WTC11 (cell line): ENCODE results near the gene PTPRG. TPM values are rescaled to one million over a fixed set of nuclear protein-coding genes. Genes with fewer than 3 reads are reported as not detected.

Source experiments
- ATAC-seq: fragments of 200-7000 bp; cut with Tn5 transposase; 2 replicates; pipeline ENCODE4 v1.10.0; 2021; ENCODE audit warnings: mild to moderate bottlenecking, moderate library complexity
- CTCF ChIA-PET: fragments of 300-600 bp; sonication (Branson Sonifier 250); formaldehyde crosslinking; loops from one replicate; lab custom pipeline; 2021; ENCODE audit warnings: antibody characterized with exemption; lab: Charles Lee
- POLR2A ChIA-PET: fragments of 350-600 bp; sonication (Branson Sonifier 250); formaldehyde crosslinking; loops from one replicate; lab custom pipeline; 2021; ENCODE audit warnings: antibody characterized with exemption; lab: Charles Lee
- DNase-seq: peaks from one replicate; pipeline ENCODE4 v3.0.0; 2021; ENCODE audit warnings: low spot score
- H3K27ac Mint-ChIP-seq: 2 replicates; pipeline ENCODE4 v1.8.0; 2021; ENCODE audit warnings: mixed read lengths
- H3K27me3 Mint-ChIP-seq: 2 replicates; pipeline ENCODE4 v1.8.0; 2021; ENCODE audit warnings: low read depth, mild to moderate bottlenecking, moderate library complexity, mixed read lengths
- H3K36me3 Mint-ChIP-seq: 2 replicates; pipeline ENCODE4 v1.8.0; 2021; ENCODE audit warnings: mixed read lengths
- H3K4me1 Mint-ChIP-seq: 2 replicates; pipeline ENCODE4 v1.8.0; 2022; ENCODE audit warnings: mixed read lengths
- H3K4me3 Mint-ChIP-seq: 2 replicates; pipeline ENCODE4 v1.8.0; 2021; ENCODE audit warnings: mild to moderate bottlenecking, moderate library complexity, mixed read lengths
- H3K9me3 Mint-ChIP-seq: 2 replicates; pipeline ENCODE4 v1.8.0; 2021; ENCODE audit warnings: mixed read lengths
- AR ChIP-seq: fragments of 250-450 bp; sonication (Bioruptor Pico); IDR thresholded peaks from 2 replicates; pipeline ENCODE4 v1.9.0; 2021; ENCODE audit warnings: mild to moderate bottlenecking
- ATF1 ChIP-seq: sonication (generic); formaldehyde crosslinking; IDR thresholded peaks from 2 replicates; pipeline ENCODE4 v1.8.1; 2023; ENCODE audit warnings: mild to moderate bottlenecking, moderate library complexity, missing genetic modification reagents
- ATF3 ChIP-seq: sonication (generic); formaldehyde crosslinking; conservative IDR thresholded peaks from 2 replicates; pipeline ENCODE4 v1.8.1; 2022; ENCODE audit warnings: mild to moderate bottlenecking, missing genetic modification reagents
- CDX4 ChIP-seq: fragments of 250-450 bp; sonication (Bioruptor Pico); IDR thresholded peaks from 2 replicates; pipeline ENCODE4 v1.9.0; 2021; ENCODE audit warnings: moderate library complexity, mild to moderate bottlenecking, inconsistent platforms, borderline replicate concordance
- ERG ChIP-seq: fragments of 250-450 bp; sonication (Bioruptor Pico); IDR thresholded peaks from 2 replicates; pipeline ENCODE4 v1.8.0; 2021; ENCODE audit warnings: mild to moderate bottlenecking
- ESRRA ChIP-seq: sonication (generic); formaldehyde crosslinking; IDR thresholded peaks from 2 replicates; pipeline ENCODE4 v1.8.1; 2022; ENCODE audit warnings: mild to moderate bottlenecking, missing genetic modification reagents, borderline replicate concordance
- ETV6 ChIP-seq: sonication (generic); formaldehyde crosslinking; IDR thresholded peaks from 2 replicates; pipeline ENCODE4 v1.8.1; 2022; ENCODE audit warnings: mild to moderate bottlenecking, missing genetic modification reagents
- FOXJ3 ChIP-seq: sonication (generic); formaldehyde crosslinking; IDR thresholded peaks from 2 replicates; pipeline ENCODE4 v1.9.0; 2021; ENCODE audit warnings: missing genetic modification reagents, mild to moderate bottlenecking, borderline replicate concordance
- FOXK1 ChIP-seq: sonication (generic); formaldehyde crosslinking; IDR thresholded peaks from 2 replicates; pipeline ENCODE4 v1.8.0; 2022; ENCODE audit warnings: mild to moderate bottlenecking, moderate library complexity, missing genetic modification reagents
- FOXP1 ChIP-seq: sonication (generic); formaldehyde crosslinking; IDR thresholded peaks from 2 replicates; pipeline ENCODE4 v1.8.0; 2022; ENCODE audit warnings: missing genetic modification reagents, mild to moderate bottlenecking, moderate library complexity, borderline replicate concordance
- HMGXB4 ChIP-seq: sonication (generic); formaldehyde crosslinking; IDR thresholded peaks from 2 replicates; pipeline ENCODE4 v1.8.1; 2023; ENCODE audit warnings: mild to moderate bottlenecking, moderate library complexity, missing genetic modification reagents
- JAZF1 ChIP-seq: fragments of 250-450 bp; sonication (Bioruptor Pico); IDR thresholded peaks from 2 replicates; pipeline ENCODE4 v1.9.0; 2021; ENCODE audit warnings: moderate library complexity, mild to moderate bottlenecking, inconsistent platforms
- JUN ChIP-seq: sonication (generic); formaldehyde crosslinking; IDR thresholded peaks from 2 replicates; pipeline ENCODE4 v1.8.0; 2023; ENCODE audit warnings: mild to moderate bottlenecking, missing genetic modification reagents
- NR3C1 ChIP-seq: sonication (generic); formaldehyde crosslinking; conservative IDR thresholded peaks from 2 replicates; pipeline ENCODE4 v1.8.1; 2023; ENCODE audit warnings: low read depth, mild to moderate bottlenecking, missing genetic modification reagents
- RELA ChIP-seq: sonication (generic); formaldehyde crosslinking; IDR thresholded peaks from 2 replicates; pipeline ENCODE4 v1.8.1; 2022; ENCODE audit warnings: missing genetic modification reagents, mild to moderate bottlenecking, borderline replicate concordance
- SMAD3 ChIP-seq: sonication (generic); formaldehyde crosslinking; IDR thresholded peaks from 2 replicates; pipeline ENCODE4 v1.8.0; 2022; ENCODE audit warnings: missing genetic modification reagents, mild to moderate bottlenecking, borderline replicate concordance
- SP1 ChIP-seq: sonication (generic); formaldehyde crosslinking; conservative IDR thresholded peaks from 2 replicates; pipeline ENCODE4 v1.8.1; 2022; ENCODE audit warnings: missing genetic modification reagents
- TP53 ChIP-seq: sonication (generic); formaldehyde crosslinking; IDR thresholded peaks from 2 replicates; pipeline ENCODE4 v1.8.1; 2023; ENCODE audit warnings: mild to moderate bottlenecking, missing genetic modification reagents
- ZNF423 ChIP-seq: fragments of 250-450 bp; sonication (Bioruptor Pico); IDR thresholded peaks from 2 replicates; pipeline ENCODE4 v2.1.2; 2022; ENCODE audit warnings: mild to moderate bottlenecking, moderate library complexity
- ZNF671 ChIP-seq: fragments of 250-450 bp; sonication (Bioruptor Pico); IDR thresholded peaks from 2 replicates; pipeline ENCODE4 v1.8.0; 2021; ENCODE audit warnings: mild to moderate bottlenecking
- total RNA-seq: library from RNA; stranded (reverse); gene quantifications from 3 replicates; pipeline ENCODE4 v1.2.3, GENCODE V29; 2021
- TF ChIP-seq, protein P1 (sequence below): sonication (generic); formaldehyde crosslinking; IDR thresholded peaks from 2 replicates; pipeline ENCODE4 v1.8.1; 2023; ENCODE audit warnings: mild to moderate bottlenecking, missing genetic modification reagents
- TF ChIP-seq, protein P2 (sequence below): sonication (generic); formaldehyde crosslinking; IDR thresholded peaks from 2 replicates; pipeline ENCODE4 v1.8.1; 2022; ENCODE audit warnings: mild to moderate bottlenecking, missing genetic modification reagents, moderate library complexity, borderline replicate concordance

Gene PTPRG
- total RNA-seq, 1 experiment from 2014 or later = 106 TPM

- TF ChIP-seq FOXJ3 (CRISPR knock-in tag) (no peak), ESRRA (CRISPR knock-in tag) (no peak), CDX4 (CRISPR knock-in tag) (no peak), HMGXB4 (CRISPR knock-in tag) (no peak), TP53 (CRISPR knock-in tag) (no peak), FOXP1 (CRISPR knock-in tag) (no peak), ZNF671 (CRISPR knock-in tag) (no peak), RELA (no peak), SP1 (CRISPR knock-in tag) (no peak), AR (no peak)
- TF ChIP-seq, protein P1, sequence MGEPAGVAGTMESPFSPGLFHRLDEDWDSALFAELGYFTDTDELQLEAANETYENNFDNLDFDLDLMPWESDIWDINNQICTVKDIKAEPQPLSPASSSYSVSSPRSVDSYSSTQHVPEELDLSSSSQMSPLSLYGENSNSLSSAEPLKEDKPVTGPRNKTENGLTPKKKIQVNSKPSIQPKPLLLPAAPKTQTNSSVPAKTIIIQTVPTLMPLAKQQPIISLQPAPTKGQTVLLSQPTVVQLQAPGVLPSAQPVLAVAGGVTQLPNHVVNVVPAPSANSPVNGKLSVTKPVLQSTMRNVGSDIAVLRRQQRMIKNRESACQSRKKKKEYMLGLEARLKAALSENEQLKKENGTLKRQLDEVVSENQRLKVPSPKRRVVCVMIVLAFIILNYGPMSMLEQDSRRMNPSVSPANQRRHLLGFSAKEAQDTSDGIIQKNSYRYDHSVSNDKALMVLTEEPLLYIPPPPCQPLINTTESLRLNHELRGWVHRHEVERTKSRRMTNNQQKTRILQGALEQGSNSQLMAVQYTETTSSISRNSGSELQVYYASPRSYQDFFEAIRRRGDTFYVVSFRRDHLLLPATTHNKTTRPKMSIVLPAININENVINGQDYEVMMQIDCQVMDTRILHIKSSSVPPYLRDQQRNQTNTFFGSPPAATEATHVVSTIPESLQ (CRISPR knock-in tag) = no peak
- TF ChIP-seq, protein P2, sequence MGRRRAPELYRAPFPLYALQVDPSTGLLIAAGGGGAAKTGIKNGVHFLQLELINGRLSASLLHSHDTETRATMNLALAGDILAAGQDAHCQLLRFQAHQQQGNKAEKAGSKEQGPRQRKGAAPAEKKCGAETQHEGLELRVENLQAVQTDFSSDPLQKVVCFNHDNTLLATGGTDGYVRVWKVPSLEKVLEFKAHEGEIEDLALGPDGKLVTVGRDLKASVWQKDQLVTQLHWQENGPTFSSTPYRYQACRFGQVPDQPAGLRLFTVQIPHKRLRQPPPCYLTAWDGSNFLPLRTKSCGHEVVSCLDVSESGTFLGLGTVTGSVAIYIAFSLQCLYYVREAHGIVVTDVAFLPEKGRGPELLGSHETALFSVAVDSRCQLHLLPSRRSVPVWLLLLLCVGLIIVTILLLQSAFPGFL = no peak
- TF ChIP-seq, all 79 proteins: peak for 0
These were observed 478.2 kb downstream of the PTPRG start (continued) for GRCh38 chr3:62039586-62039985.

DNA sequence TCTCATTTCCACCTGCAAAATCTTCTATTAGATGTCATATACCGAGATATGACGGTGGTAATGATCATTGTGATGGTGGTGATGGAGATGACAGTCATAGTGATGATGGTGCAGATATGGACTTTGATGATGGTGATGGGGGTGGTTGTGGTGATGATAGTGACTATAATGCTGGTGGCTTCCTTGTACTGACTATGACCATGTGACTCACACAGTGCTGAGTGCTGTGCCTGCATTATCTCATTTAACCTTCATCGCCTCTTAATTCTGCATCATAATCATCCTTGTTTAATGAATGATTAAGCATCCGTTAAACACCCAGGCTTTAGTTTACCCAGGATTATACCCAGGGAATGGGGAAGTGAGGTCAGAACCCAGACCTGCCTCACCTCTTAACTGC lies 480.3 kb downstream of the PTPRG start:
- Mint-ChIP-seq H3K4me3 (no peak overlapping the region), H3K4me1 (peaks cover 60% of the 10 kb centered on the region), H3K27ac (no peak overlapping the region), H3K9me3 (no peaks in the 10 kb centered on the region), H3K36me3 (no peaks in the 10 kb centered on the region), H3K27me3 (no peaks in the 10 kb centered on the region)
- ChIA-PET CTCF (no interaction called here), POLR2A (no interaction called here)
- DNase-seq = no peak
- no peak for TF ChIP-seq ZNF423 (CRISPR knock-in tag)
- TF ChIP-seq FOXK1 (CRISPR knock-in tag) = no peak
- TF ChIP-seq ATF1 (CRISPR knock-in tag) = no peak
- no peak for TF ChIP-seq SP1 (CRISPR knock-in tag)
- no peak for TF ChIP-seq ATF3
- TF ChIP-seq ERG = no peak
- TF ChIP-seq JAZF1 = no peak
- no peak for TF ChIP-seq SMAD3 (CRISPR knock-in tag)
- TF ChIP-seq ETV6 = no peak
- no peak for TF ChIP-seq JUN (CRISPR knock-in tag)
- no peak for TF ChIP-seq NR3C1 (CRISPR knock-in tag)
- no peak for ATAC-seq
